H9 (cell line): ENCODE results near the gene NPTX1. TPM values are rescaled to one million over a fixed set of nuclear protein-coding genes. Genes with fewer than 3 reads are reported as not detected.

ENCODE experiments used
- DNase-seq: peaks from one replicate; pipeline ENCODE4 v3.0.0-alpha.2; 2017
- H2AFZ ChIP-seq: one replicate; pipeline ENCODE4 v1.6.1; 2013; ENCODE audit warnings: mild to moderate bottlenecking, low read length, control low read depth, moderate library complexity
- H2AK5ac ChIP-seq: 2 replicates; pipeline ENCODE4 v1.6.1; 2013; ENCODE audit warnings: low read length, control low read depth, mixed read lengths; ENCODE audit not compliant: insufficient read length
- H2BK120ac ChIP-seq: one replicate; pipeline ENCODE4 v1.6.1; 2013; ENCODE audit warnings: low read depth, mild to moderate bottlenecking, low read length, control low read depth, inconsistent platforms; ENCODE audit not compliant: poor library complexity, severe bottlenecking
- H2BK12ac ChIP-seq: 2 replicates; pipeline ENCODE4 v1.6.1; 2013; ENCODE audit warnings: low read length, control low read depth, mixed read lengths, low read depth; ENCODE audit not compliant: insufficient read length
- H2BK15ac ChIP-seq: 2 replicates; pipeline ENCODE4 v1.6.1; 2013; ENCODE audit warnings: low read depth, low read length, control low read depth
- H2BK20ac ChIP-seq: one replicate; pipeline ENCODE4 v1.6.1; 2013; ENCODE audit warnings: low read depth, mild to moderate bottlenecking, low read length, control low read depth, inconsistent platforms; ENCODE audit not compliant: poor library complexity, severe bottlenecking
- H2BK5ac ChIP-seq: 2 replicates; pipeline ENCODE4 v1.6.1; 2013; ENCODE audit warnings: low read length, control low read depth, mixed read lengths; ENCODE audit not compliant: insufficient read length
- H3K14ac ChIP-seq: 2 replicates; pipeline ENCODE4 v1.6.1; 2013; ENCODE audit warnings: low read length, control low read depth; ENCODE audit not compliant: insufficient read depth
- H3K18ac ChIP-seq: 2 replicates; pipeline ENCODE4 v1.6.1; 2013; ENCODE audit warnings: low read depth, mild to moderate bottlenecking, mixed read lengths, low read length, control low read depth; ENCODE audit not compliant: insufficient read length
- H3K23ac ChIP-seq: 2 replicates; pipeline ENCODE4 v1.6.1; 2013; ENCODE audit warnings: low read length, control low read depth, mixed read lengths, low read depth; ENCODE audit not compliant: insufficient read length
- H3K23me2 ChIP-seq: 2 replicates; pipeline ENCODE4 v1.6.1; 2013; ENCODE audit warnings: low read depth, mild to moderate bottlenecking, mixed read lengths, low read length, control low read depth; ENCODE audit not compliant: insufficient read length, poor library complexity, severe bottlenecking
- H3K27ac ChIP-seq: 2 replicates; pipeline ENCODE4 v1.5.1; 2013; ENCODE audit warnings: low read length, control low read depth, mixed read lengths, low read depth; ENCODE audit not compliant: insufficient read length
- H3K27me3 ChIP-seq: 2 replicates; pipeline ENCODE4 v1.6.1; 2013; ENCODE audit warnings: low read length, control low read depth, inconsistent platforms; ENCODE audit not compliant: insufficient read depth
- H3K4ac ChIP-seq: 2 replicates; pipeline ENCODE4 v1.6.1; 2013; ENCODE audit warnings: low read depth, mild to moderate bottlenecking, control low read depth, inconsistent platforms, low read length, moderate library complexity
- H3K4me1 ChIP-seq: 2 replicates; pipeline ENCODE4 v1.6.1; 2013; ENCODE audit warnings: low read length, control low read depth, inconsistent platforms; ENCODE audit not compliant: insufficient read depth
- H3K4me2 ChIP-seq: 2 replicates; pipeline ENCODE4 v1.6.1; 2013; ENCODE audit warnings: low read length, control low read depth, mixed read lengths; ENCODE audit not compliant: insufficient read length, insufficient read depth
- H3K56ac ChIP-seq: 2 replicates; pipeline ENCODE4 v1.6.1; 2013; ENCODE audit warnings: low read depth, mild to moderate bottlenecking, mixed read lengths, low read length, control low read depth; ENCODE audit not compliant: insufficient read length
- H3K79me1 ChIP-seq: 2 replicates; pipeline ENCODE4 v1.6.1; 2013; ENCODE audit warnings: low read depth, mild to moderate bottlenecking, moderate library complexity, low read length, control low read depth, inconsistent platforms; ENCODE audit not compliant: insufficient read depth, poor library complexity, severe bottlenecking
- H3K79me2 ChIP-seq: 2 replicates; pipeline ENCODE4 v1.6.1; 2013; ENCODE audit warnings: low read length, control low read depth, inconsistent platforms; ENCODE audit not compliant: insufficient read depth
- H3K9ac ChIP-seq: 2 replicates; pipeline ENCODE4 v1.6.1; 2013; ENCODE audit warnings: low read length, control low read depth, mixed read lengths; ENCODE audit not compliant: insufficient read length; ENCODE audit errors: extremely low read depth
- H3K9me3 ChIP-seq: one replicate; pipeline ENCODE4 v1.6.1; 2013; ENCODE audit warnings: low read depth, low read length, inconsistent platforms; ENCODE audit not compliant: control insufficient read depth
- H3T11ph ChIP-seq: one replicate; pipeline ENCODE4 v1.6.1; 2013; ENCODE audit warnings: mild to moderate bottlenecking, low read length, control low read depth, inconsistent platforms
- H4K20me1 ChIP-seq: one replicate; pipeline ENCODE4 v1.6.1; 2013; ENCODE audit not compliant: control insufficient read depth, insufficient read length, insufficient read depth
- H4K5ac ChIP-seq: 2 replicates; pipeline ENCODE4 v1.6.1; 2013; ENCODE audit warnings: low read depth, mild to moderate bottlenecking, mixed read lengths, low read length, control low read depth; ENCODE audit not compliant: insufficient read length
- H4K8ac ChIP-seq: replicated peaks from 2 replicates; pipeline ENCODE4 v1.6.1; 2013; ENCODE audit warnings: low read length, control low read depth, mixed read lengths, low read depth; ENCODE audit not compliant: insufficient read length
- H4K91ac ChIP-seq: 2 replicates; pipeline ENCODE4 v1.6.1; 2013; ENCODE audit warnings: low read depth, mild to moderate bottlenecking, moderate library complexity, mixed read lengths, low read length, control low read depth; ENCODE audit not compliant: insufficient read length
- H3K27ac Mint-ChIP-seq, 3 experiments: 2 replicates in 2 of 3; 3 replicates in 1 of 3; pipeline ENCODE4 v1.8.0; 2020 to 2021; ENCODE audit warnings: mixed read lengths in 3 of 3, mild to moderate bottlenecking in 1 of 3, moderate library complexity in 1 of 3
- H3K27me3 Mint-ChIP-seq: 2 replicates; pipeline ENCODE4 v1.8.0; 2021; ENCODE audit warnings: low read depth, mild to moderate bottlenecking, moderate library complexity, mixed read lengths
- H3K36me3 Mint-ChIP-seq, 3 experiments: 2 replicates in 2 of 3; 3 replicates in 1 of 3; pipeline ENCODE4 v1.8.0; 2020 to 2021; ENCODE audit warnings: low read depth in 3 of 3, mixed read lengths in 3 of 3; ENCODE audit not compliant: insufficient read depth in 1 of 3
- H3K4me1 Mint-ChIP-seq, 2 experiments: 2 replicates each; pipeline ENCODE4 v1.8.0; 2020; ENCODE audit warnings: mixed read lengths in 2 of 2
- H3K4me3 Mint-ChIP-seq, 2 experiments: 2 replicates in 1 of 2; 3 replicates in 1 of 2; pipeline ENCODE4 v1.8.0; 2020 to 2021; ENCODE audit warnings: mild to moderate bottlenecking in 2 of 2, mixed read lengths in 2 of 2, moderate library complexity in 1 of 2
- H3K9me3 Mint-ChIP-seq, 2 experiments: 2 replicates in 1 of 2; 3 replicates in 1 of 2; pipeline ENCODE4 v1.8.0; 2020; ENCODE audit warnings: mild to moderate bottlenecking in 2 of 2, mixed read lengths in 2 of 2, moderate library complexity in 1 of 2
- CTCF ChIP-seq: fragments of 200-600 bp; sonication (generic); conservative IDR thresholded peaks from 3 replicates; pipeline ENCODE4 v1.8.0; 2021; ENCODE audit warnings: antibody characterized with exemption, mild to moderate bottlenecking
- WGBS: extraction: QIAGEN DNeasy Blood & Tissue Kit; methylation state at CpG from one replicate; pipeline ENCODE4 v1.1.7; 2013; ENCODE audit warnings: missing lambda C conversion rate, low lambda C conversion rate, mixed read lengths; ENCODE audit not compliant: insufficient read length; ENCODE audit errors: extremely low coverage; 5-methylcytosine and 5-hydroxymethylcytosine counted together
- total RNA-seq: library from RNA; stranded (reverse); gene quantifications from 2 replicates; pipeline ENCODE4 v1.2.1, GENCODE V29; 2021

NPTX1 gene
- total RNA-seq, 1 experiment from 2014 or later: 20.5 TPM

GRCh38 chr17:80482058-80482318 is 5.6 kb upstream of the NPTX1 start:
- H2BK12ac ChIP-seq: no peak overlapping the region
- WGBS: no CpG with 5 or more reads among the region's 4 CpGs
- no peak overlapping the region for H3K56ac ChIP-seq
- no peak overlapping the region for H3K4me3 Mint-ChIP-seq
- no peaks in the 10 kb centered on the region; a peak in 1 of 5 replicates for H3K9me3 Mint-ChIP-seq
- no peak overlapping the region for H2BK20ac ChIP-seq
- H3K36me3 Mint-ChIP-seq: no peaks in the 10 kb centered on the region
- no peak overlapping the region for H3T11ph ChIP-seq
- H3K14ac ChIP-seq: no peak overlapping the region; the same call in 1 of the 2 replicates
- H3K27ac ChIP-seq: no peak overlapping the region
- H3K4me1 Mint-ChIP-seq: peaks cover 25 to 48% of the 10 kb centered on the region in 2 experiments
- no peaks in the 10 kb centered on the region for H3K9me3 ChIP-seq
- no peaks in the 10 kb centered on the region; the same call in 1 of the 2 replicates for H3K4me1 ChIP-seq
- no peak overlapping the region for H4K8ac ChIP-seq
- H2BK5ac ChIP-seq: no peak overlapping the region
- H3K27me3 Mint-ChIP-seq: peaks cover 86% of the 10 kb centered on the region
- H3K27me3 ChIP-seq: peaks cover 37% of the 10 kb centered on the region; the same call in 1 of the 2 replicates
- no peak for DNase-seq
- no peak overlapping the region for H3K27ac Mint-ChIP-seq
- H3K23me2 ChIP-seq: peaks cover 5% of the 10 kb centered on the region
- no peak overlapping the region for H4K91ac ChIP-seq
- no peaks in the 10 kb centered on the region for H3K79me1 ChIP-seq
- H4K20me1 ChIP-seq: no peaks in the 10 kb centered on the region
- H2AK5ac ChIP-seq: no peak overlapping the region
- H3K23ac ChIP-seq: no peak overlapping the region
- H3K79me2 ChIP-seq: no peaks in the 10 kb centered on the region
- no peak overlapping the region for H4K5ac ChIP-seq
- no peak overlapping the region for H2AFZ ChIP-seq
- no peak overlapping the region for H3K9ac ChIP-seq
- no peak overlapping the region for H2BK120ac ChIP-seq
- H2BK15ac ChIP-seq: no peak overlapping the region
- no peak for TF ChIP-seq CTCF
- no peak overlapping the region for H3K18ac ChIP-seq
- no peak overlapping the region for H3K4ac ChIP-seq
- no peak overlapping the region for H3K4me2 ChIP-seq
